ENCODE results near the gene CYTH1. TPM values are rescaled to one million over a fixed set of nuclear protein-coding genes. Genes with fewer than 3 reads are reported as not detected.

Gene CYTH1
- total and polyA plus RNA-seq, 10 of the 15 experiments (the other 5 are each of a cell fraction or from before 2014, with no cell fraction given) = 6.6 to 188 (median 145) TPM

- TF ChIP-seq, protein P1, sequence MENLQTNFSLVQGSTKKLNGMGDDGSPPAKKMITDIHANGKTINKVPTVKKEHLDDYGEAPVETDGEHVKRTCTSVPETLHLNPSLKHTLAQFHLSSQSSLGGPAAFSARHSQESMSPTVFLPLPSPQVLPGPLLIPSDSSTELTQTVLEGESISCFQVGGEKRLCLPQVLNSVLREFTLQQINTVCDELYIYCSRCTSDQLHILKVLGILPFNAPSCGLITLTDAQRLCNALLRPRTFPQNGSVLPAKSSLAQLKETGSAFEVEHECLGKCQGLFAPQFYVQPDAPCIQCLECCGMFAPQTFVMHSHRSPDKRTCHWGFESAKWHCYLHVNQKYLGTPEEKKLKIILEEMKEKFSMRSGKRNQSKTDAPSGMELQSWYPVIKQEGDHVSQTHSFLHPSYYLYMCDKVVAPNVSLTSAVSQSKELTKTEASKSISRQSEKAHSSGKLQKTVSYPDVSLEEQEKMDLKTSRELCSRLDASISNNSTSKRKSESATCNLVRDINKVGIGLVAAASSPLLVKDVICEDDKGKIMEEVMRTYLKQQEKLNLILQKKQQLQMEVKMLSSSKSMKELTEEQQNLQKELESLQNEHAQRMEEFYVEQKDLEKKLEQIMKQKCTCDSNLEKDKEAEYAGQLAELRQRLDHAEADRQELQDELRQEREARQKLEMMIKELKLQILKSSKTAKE (IDR thresholded peaks at IDR 0.05; ENCODE audit: low read depth, poor library complexity, severe bottlenecking) = no peak
- peak; percentile 55 to 69; a peak in 3 of 4 replicates for TF ChIP-seq BHLHE40 (IDR thresholded peaks at IDR 0.05; ENCODE audit: borderline replicate concordance in 1 of 2, low read depth in 2 of 2, low read length in 1 of 2)
- no peak for TF ChIP-seq KLF5 (IDR thresholded peaks at IDR 0.05; ENCODE audit: partially characterized antibody)
- no peak for TF ChIP-seq ZNF24 (IDR thresholded peaks at IDR 0.05)
- TF ChIP-seq, protein P2, sequence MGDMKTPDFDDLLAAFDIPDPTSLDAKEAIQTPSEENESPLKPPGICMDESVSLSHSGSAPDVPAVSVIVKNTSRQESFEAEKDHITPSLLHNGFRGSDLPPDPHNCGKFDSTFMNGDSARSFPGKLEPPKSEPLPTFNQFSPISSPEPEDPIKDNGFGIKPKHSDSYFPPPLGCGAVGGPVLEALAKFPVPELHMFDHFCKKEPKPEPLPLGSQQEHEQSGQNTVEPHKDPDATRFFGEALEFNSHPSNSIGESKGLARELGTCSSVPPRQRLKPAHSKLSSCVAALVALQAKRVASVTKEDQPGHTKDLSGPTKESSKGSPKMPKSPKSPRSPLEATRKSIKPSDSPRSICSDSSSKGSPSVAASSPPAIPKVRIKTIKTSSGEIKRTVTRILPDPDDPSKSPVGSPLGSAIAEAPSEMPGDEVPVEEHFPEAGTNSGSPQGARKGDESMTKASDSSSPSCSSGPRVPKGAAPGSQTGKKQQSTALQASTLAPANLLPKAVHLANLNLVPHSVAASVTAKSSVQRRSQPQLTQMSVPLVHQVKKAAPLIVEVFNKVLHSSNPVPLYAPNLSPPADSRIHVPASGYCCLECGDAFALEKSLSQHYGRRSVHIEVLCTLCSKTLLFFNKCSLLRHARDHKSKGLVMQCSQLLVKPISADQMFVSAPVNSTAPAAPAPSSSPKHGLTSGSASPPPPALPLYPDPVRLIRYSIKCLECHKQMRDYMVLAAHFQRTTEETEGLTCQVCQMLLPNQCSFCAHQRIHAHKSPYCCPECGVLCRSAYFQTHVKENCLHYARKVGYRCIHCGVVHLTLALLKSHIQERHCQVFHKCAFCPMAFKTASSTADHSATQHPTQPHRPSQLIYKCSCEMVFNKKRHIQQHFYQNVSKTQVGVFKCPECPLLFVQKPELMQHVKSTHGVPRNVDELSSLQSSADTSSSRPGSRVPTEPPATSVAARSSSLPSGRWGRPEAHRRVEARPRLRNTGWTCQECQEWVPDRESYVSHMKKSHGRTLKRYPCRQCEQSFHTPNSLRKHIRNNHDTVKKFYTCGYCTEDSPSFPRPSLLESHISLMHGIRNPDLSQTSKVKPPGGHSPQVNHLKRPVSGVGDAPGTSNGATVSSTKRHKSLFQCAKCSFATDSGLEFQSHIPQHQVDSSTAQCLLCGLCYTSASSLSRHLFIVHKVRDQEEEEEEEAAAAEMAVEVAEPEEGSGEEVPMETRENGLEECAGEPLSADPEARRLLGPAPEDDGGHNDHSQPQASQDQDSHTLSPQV (IDR thresholded peaks at IDR 0.05) = 0 out of 2 replicates have a peak, but pooled peaks have one; percentile 10
- TF ChIP-seq IRF3 (IDR thresholded peaks at IDR 0.05) = no peak
- TF ChIP-seq ELK1 (IDR thresholded peaks at IDR 0.05; ENCODE audit: low read depth, low read length) = no peak
- no peak for TF ChIP-seq WRNIP1 (IDR thresholded peaks at IDR 0.05; ENCODE audit: borderline replicate concordance, low read depth, low read length)
- TF ChIP-seq POLR2AphosphoS5 (IDR thresholded peaks at IDR 0.05; ENCODE audit: low read length) = peak; percentile 71
- TF ChIP-seq ZBED1 (IDR thresholded peaks at IDR 0.05; ENCODE audit: borderline replicate concordance) = no peak
- no peak for TF ChIP-seq KAT2A (conservative IDR thresholded peaks at IDR 0.05; ENCODE audit: control insufficient read depth, low read depth, low read length)
- no peak for TF ChIP-seq YBX1 (IDR thresholded peaks at IDR 0.05)
- no peak for TF ChIP-seq NRF1 (conservative IDR thresholded peaks at IDR 0.05; ENCODE audit: low read depth, low read length)
- no peak for TF ChIP-seq ZNF384 (IDR thresholded peaks at IDR 0.05; ENCODE audit: borderline replicate concordance, low read depth, low read length)
- TF ChIP-seq EGR1 (IDR thresholded peaks at IDR 0.05; ENCODE audit: borderline replicate concordance in 1 of 2, low read depth in 2 of 2, low read length in 2 of 2) = no peak
- no peak for TF ChIP-seq ETV6 (conservative IDR thresholded peaks at IDR 0.05 in 1 of 2, IDR thresholded peaks at IDR 0.05 in 1 of 2; ENCODE audit: borderline replicate concordance in 1 of 2, low read depth in 1 of 2)
- TF ChIP-seq SMAD5 (IDR thresholded peaks at IDR 0.05; ENCODE audit: low read depth) = no peak
- TF ChIP-seq ZNF217 (IDR thresholded peaks at IDR 0.05) = no peak
- TF ChIP-seq NFIC (IDR thresholded peaks at IDR 0.05; ENCODE audit: low read depth, low read length) = peak; percentile 41; the same call in 1 of the 2 replicates
Measured at GRCh38 chr17:78645421-78646295, 136.4 kb downstream of the CYTH1 start (continued).

Measured in GM12878 (cell line).